Mucosa of descending colon (tissue), 3 donors: ENCODE data around the gene MYOM1. TPM values are rescaled to one million over a fixed set of nuclear protein-coding genes. Genes with fewer than 3 reads are reported as not detected.
"Not testable (repeated sequence)": the region's sequence is repeated elsewhere in the genome, so short reads cannot be mapped to it uniquely, and the experiment has no call there.

Source experiments
- ATAC-seq: fragments of 200-7000 bp; cut with Tn5 transposase; one replicate; pipeline ENCODE4 v1.9.1; 2020; ENCODE audit warnings: mild to moderate bottlenecking, moderate library complexity
- DNase-seq, 3 donors: peaks; one replicate each; pipeline ENCODE4 v3.0.0-alpha.2; 2020
- H3K36me3 ChIP-seq: fragments of 200-600 bp; one replicate; pipeline ENCODE4 v1.8.0; 2021; ENCODE audit warnings: low read depth, mild to moderate bottlenecking
- H3K4me1 ChIP-seq: fragments of 200-600 bp; one replicate; pipeline ENCODE4 v1.8.0; 2021; ENCODE audit warnings: low read depth, mild to moderate bottlenecking
- H3K4me3 ChIP-seq: fragments of 200-600 bp; one replicate; pipeline ENCODE4 v1.8.0; 2021; ENCODE audit warnings: mild to moderate bottlenecking
- H3K9me3 ChIP-seq: fragments of 200-600 bp; one replicate; pipeline ENCODE4 v1.8.0; 2021; ENCODE audit warnings: mild to moderate bottlenecking
- CTCF ChIP-seq: fragments of 200-600 bp; IDR thresholded peaks from one replicate; pipeline ENCODE4 v1.8.0; 2022; ENCODE audit warnings: antibody characterized with exemption, mild to moderate bottlenecking
- intact Hi-C, 2 donors: fragments of 100-400 bp; cut with DNase I in 1 of 2; cut with micrococcal nuclease in 1 of 2; formaldehyde crosslinking; loops; one replicate each; pipeline versions ENCODE4 v1.11.0 to v1.11.1; 2022; cut with DNase I, micrococcal nuclease
- total RNA-seq, 3 donors: library from RNA; stranded (reverse); fragmentation: NEBNext Ultra II Directional in 2 of 3; extraction: Animal tissue kit (Norgen Biotek cat#: 25700) in 2 of 3; gene quantifications; one replicate each; pipeline versions ENCODE4 v1.2.1 to v1.2.4, GENCODE V29; 2021 to 2023
- donor health status: DM: no; HTN: no; CAD: no; lungs with moderate emphysema.
- donor health status: DM: no; HTN: no; CAD: no.
- donor health status: DM: no; HTN: yes; CAD: no.

The MYOM1 gene
- total RNA-seq, 3 donors from 2014 or later, result 5.5 to 22.2 (median 16.3) TPM

- ATAC-seq (no peak), DNase-seq (no peak)
- intact Hi-C loops, result no loop called here
- Histone ChIP-seq H3K4me3 (no peak overlapping the region), H3K4me1 (no peaks in the 10 kb centered on the region), H3K36me3 (no peaks in the 10 kb centered on the region), H3K9me3 (no peaks in the 10 kb centered on the region)
- TF ChIP-seq CTCF, result no peak
Observed at GRCh38 chr18:3081584-3081991, 138.2 kb downstream of the MYOM1 start.

GRCh38 chr18:3079653-3080052 lies 140.1 kb downstream of the MYOM1 start:
- intact Hi-C loops, result no loop called here
- H3K9me3 ChIP-seq, result no peaks in the 10 kb centered on the region
- DNase-seq (no peak), ATAC-seq (no peak)
- H3K4me1 ChIP-seq, result peaks cover 5% of the 10 kb centered on the region
- H3K36me3 ChIP-seq, result no peaks in the 10 kb centered on the region
- TF ChIP-seq CTCF, result no peak
- no peak overlapping the region for H3K4me3 ChIP-seq

GRCh38 chr18:3075491-3075890 lies 144.3 kb downstream of the MYOM1 start:
- Histone ChIP-seq H3K9me3 (no peaks in the 10 kb centered on the region), H3K36me3 (no peaks in the 10 kb centered on the region), H3K4me1 (peaks cover 10% of the 10 kb centered on the region), H3K4me3 (no peak overlapping the region)
- no peak for DNase-seq
- intact Hi-C loops, result no loop called here
- no peak for ATAC-seq
- TF ChIP-seq CTCF, result no peak

- Histone ChIP-seq H3K4me3 (no peak overlapping the region), H3K4me1 (peaks cover 10% of the 10 kb centered on the region), H3K36me3 (no peaks in the 10 kb centered on the region), H3K9me3 (no peaks in the 10 kb centered on the region)
- no peak for TF ChIP-seq CTCF
- DNase-seq (no peak), ATAC-seq (peak; percentile 86)
- intact Hi-C loops, result no loop called here
Observed at GRCh38 chr18:3074087-3074486, 145.7 kb downstream of the MYOM1 start.

GRCh38 chr18:3073353-3073752 lies 146.4 kb downstream of the MYOM1 start:
- intact Hi-C loops, H3K4me3 ChIP-seq, H3K9me3 ChIP-seq, ATAC-seq, H3K36me3 ChIP-seq, DNase-seq: not testable (repeated sequence)
- H3K4me1 ChIP-seq, result peaks cover 10% of the 10 kb centered on the region

- DNase-seq, result no peak
- Histone ChIP-seq H3K4me3 (no peak overlapping the region), H3K9me3 (no peaks in the 10 kb centered on the region), H3K36me3 (no peaks in the 10 kb centered on the region), H3K4me1 (peaks cover 15% of the 10 kb centered on the region)
- ATAC-seq, result no peak
- intact Hi-C loops, result no loop called here
- no peak for TF ChIP-seq CTCF
Observed at GRCh38 chr18:3071676-3072075, 148.1 kb downstream of the MYOM1 start.
